Epithelial cell of esophagus (primary cell): ENCODE data around the gene RBFOX1.

Experiments used
- DNase-seq: peaks from one replicate; pipeline ENCODE4 v3.0.0; 2010; ENCODE audit warnings: low read depth
- H3K4me3 ChIP-seq: 2 replicates; pipeline ENCODE4 v1.5.1; 2011; ENCODE audit warnings: mild to moderate bottlenecking, low read length, control low read depth
- CTCF ChIP-seq: IDR thresholded peaks from 2 replicates; pipeline ENCODE4 v1.5.1; 2011; ENCODE audit warnings: low read depth, mild to moderate bottlenecking, low read length, control low read depth, inconsistent platforms; ENCODE audit not compliant: insufficient read depth; ENCODE audit errors: missing control alignments

Gene RBFOX1

GRCh38 chr16:7517496-7517895 lies 184.9 kb downstream of the RBFOX1 start:
- no peak for TF ChIP-seq CTCF
- no peak for DNase-seq
- H3K4me3 ChIP-seq: no peak overlapping the region

GRCh38 chr16:7518158-7518557 lies 185.5 kb downstream of the RBFOX1 start:
- no peak overlapping the region for H3K4me3 ChIP-seq
- DNase-seq: no peak
- no peak for TF ChIP-seq CTCF

- TF ChIP-seq CTCF: no peak
- no peak overlapping the region for H3K4me3 ChIP-seq
- no peak for DNase-seq
These were observed 189.2 kb downstream of the RBFOX1 start for GRCh38 chr16:7521834-7522233.

GRCh38 chr16:7524419-7524818 lies 191.8 kb downstream of the RBFOX1 start:
- H3K4me3 ChIP-seq: no peak overlapping the region
- no peak for DNase-seq
- no peak for TF ChIP-seq CTCF

- H3K4me3 ChIP-seq: no peak overlapping the region
- TF ChIP-seq CTCF: no peak
- no peak for DNase-seq
These were observed 194.1 kb downstream of the RBFOX1 start for GRCh38 chr16:7526736-7527135.

- no peak for DNase-seq
- H3K4me3 ChIP-seq: no peak overlapping the region
- no peak for TF ChIP-seq CTCF
These were observed 199.9 kb downstream of the RBFOX1 start for GRCh38 chr16:7532534-7532933.

- no peak for TF ChIP-seq CTCF
These were observed 202.1 kb downstream of the RBFOX1 start for GRCh38 chr16:7534749-7535148.

More at GRCh38 chr16:7534749-7535148, 202.1 kb downstream of the RBFOX1 start:
- no peak overlapping the region for H3K4me3 ChIP-seq
- DNase-seq: no peak
